SK-N-MC (cell line): Measurements from ENCODE around the gene ZSCAN9.

ENCODE experiments used
- EZH2 ChIP-seq: fragments of 200-600 bp; sonication (generic); IDR thresholded peaks from one replicate; pipeline ENCODE4 v1.6.1; 2017; ENCODE audit warnings: antibody characterized with exemption
- FOXP2 ChIP-seq: optimal IDR thresholded peaks from 2 replicates; pipeline ENCODE3; 2011; ENCODE audit warnings: mild to moderate bottlenecking, moderate library complexity; ENCODE audit not compliant: insufficient read depth; ENCODE audit errors: extremely low read length, control extremely low read depth
- POLR2AphosphoS5 ChIP-seq: IDR thresholded peaks from 2 replicates; pipeline ENCODE4 v1.6.1; 2012; ENCODE audit warnings: mild to moderate bottlenecking, low read depth, low read length, borderline replicate concordance

- TF ChIP-seq POLR2AphosphoS5, result no peak
- TF ChIP-seq FOXP2, result no peak
- no peak for TF ChIP-seq EZH2
These were observed 41.5 kb downstream of the ZSCAN9 start for GRCh38 chr6:28266563-28266961.
